K562 (cell line): ENCODE measurements around the gene FMNL3. TPM values are rescaled to one million over a fixed set of nuclear protein-coding genes. Genes with fewer than 3 reads are reported as not detected.

ENCODE experiments used
- CTCF ChIP-seq, 3 experiments: IDR thresholded peaks in 2 of 3; conservative IDR thresholded peaks in 1 of 3; 2 replicates each; pipeline ENCODE4 v1.5.1; 2011 to 2012; ENCODE audit warnings: low read length in 3 of 3, mild to moderate bottlenecking in 3 of 3, control low read depth in 2 of 3, improper control_type of control experiment in 1 of 3, inconsistent platforms in 1 of 3, low read depth in 1 of 3, mixed read lengths in 1 of 3, moderate library complexity in 1 of 3; ENCODE audit not compliant: insufficient read depth in 2 of 3
- ERF ChIP-seq: fragments of 450-650 bp; formaldehyde crosslinking; IDR thresholded peaks from 2 replicates; pipeline ENCODE4 v1.4.0; 2020; ENCODE audit warnings: mild to moderate bottlenecking, mixed read lengths
- ESRRA ChIP-seq: fragments of 450-650 bp; IDR thresholded peaks from 2 replicates; pipeline ENCODE4 v1.6.1; 2014; ENCODE audit warnings: low read depth, mild to moderate bottlenecking, moderate library complexity, borderline replicate concordance
- ETV6 ChIP-seq, 3 experiments: fragments of 150-350 bp in 1 of 3; sonication (generic) in 1 of 3; formaldehyde crosslinking in 1 of 3; IDR thresholded peaks; 2 replicates each; pipeline versions ENCODE4 v1.6.1 to v1.8.0; 2014 to 2022; ENCODE audit warnings: borderline replicate concordance in 2 of 3, low read depth in 2 of 3, antibody characterized with exemption in 1 of 3, low read length in 1 of 3, mild to moderate bottlenecking in 1 of 3, missing genetic modification reagents in 1 of 3
- FOS ChIP-seq: IDR thresholded peaks from 3 replicates; pipeline ENCODE4 v1.6.1; 2011; ENCODE audit not compliant: insufficient read length; ENCODE audit errors: extremely low read depth
- FOSL1 ChIP-seq: fragments of 200-800 bp; sonication (Bioruptor generic); conservative IDR thresholded peaks from 2 replicates; pipeline ENCODE4 v1.6.1; 2016; ENCODE audit warnings: missing genetic modification characterization, missing compliant biosample characterization
- FOXP1 ChIP-seq: sonication (generic); formaldehyde crosslinking; IDR thresholded peaks from 2 replicates; pipeline ENCODE4 v1.8.0; 2022; ENCODE audit warnings: mild to moderate bottlenecking, missing genetic modification reagents
- GABPB1 ChIP-seq: sonication (generic); formaldehyde crosslinking; IDR thresholded peaks from 2 replicates; pipeline ENCODE4 v1.8.0; 2022; ENCODE audit warnings: mild to moderate bottlenecking, missing genetic modification reagents
- GTF2F1 ChIP-seq: IDR thresholded peaks from 2 replicates; pipeline ENCODE4 v1.6.1; 2011; ENCODE audit warnings: low read depth, low read length, improper control_type of control experiment
- HDAC2 ChIP-seq: fragments of 450-650 bp; IDR thresholded peaks from 2 replicates; pipeline ENCODE4 v1.6.1; 2016; ENCODE audit warnings: mild to moderate bottlenecking
- LARP7 ChIP-seq: fragments of 450-650 bp; IDR thresholded peaks from 2 replicates; pipeline ENCODE4 v1.6.1; 2016
- MAX ChIP-seq: sonication (generic); formaldehyde crosslinking; IDR thresholded peaks from 2 replicates; pipeline ENCODE4 v1.9.0; 2022; ENCODE audit warnings: mild to moderate bottlenecking, missing genetic modification reagents
- MCM7 ChIP-seq, 2 experiments: fragments of 450-650 bp; IDR thresholded peaks; 2 replicates each; pipeline ENCODE4 v1.6.1; 2016 to 2018
- MYBL2 ChIP-seq, 2 experiments: fragments of 450-650 bp in 1 of 2; sonication (generic) in 1 of 2; formaldehyde crosslinking in 1 of 2; IDR thresholded peaks; 2 replicates each; pipeline versions ENCODE4 v1.6.1 to v1.8.1; 2017 to 2022; ENCODE audit warnings: borderline replicate concordance in 1 of 2, inconsistent platforms in 1 of 2, low read depth in 1 of 2, mild to moderate bottlenecking in 1 of 2, missing genetic modification reagents in 1 of 2, moderate library complexity in 1 of 2
- POLR2G ChIP-seq: fragments of 200-400 bp; formaldehyde crosslinking; IDR thresholded peaks from 2 replicates; pipeline ENCODE4 v1.6.1; 2017; ENCODE audit warnings: low read depth, mild to moderate bottlenecking, antibody characterized with exemption, low read length, moderate library complexity
- PPARD ChIP-seq: fragments of 250-450 bp; sonication (Bioruptor Pico); IDR thresholded peaks from 2 replicates; pipeline ENCODE4 v1.8.0; 2022; ENCODE audit warnings: inconsistent platforms, mild to moderate bottlenecking, moderate library complexity
- SUPT5H ChIP-seq: fragments of 450-650 bp; IDR thresholded peaks from 2 replicates; pipeline ENCODE4 v1.6.1; 2016
- ZBTB26 ChIP-seq: fragments of 450-650 bp; formaldehyde crosslinking; IDR thresholded peaks from 2 replicates; pipeline ENCODE4 v1.4.0; 2022; ENCODE audit warnings: missing genetic modification characterization
- ZEB2 ChIP-seq: fragments of 450-650 bp; IDR thresholded peaks from 2 replicates; pipeline ENCODE4 v1.6.1; 2016
- ZNF76 ChIP-seq: fragments of 250-450 bp; sonication (Bioruptor Pico); IDR thresholded peaks from 2 replicates; pipeline ENCODE4 v1.4.0; 2020; ENCODE audit warnings: mild to moderate bottlenecking, moderate library complexity, borderline replicate concordance
- polyA plus RNA-seq, 8 experiments: library from polyadenylated mRNA; depleted of rRNA in 4 of 8; stranded (reverse) in 5 of 8; unstranded in 3 of 8; fragments of >200 nt; fragmentation: Nextera tagmentation in 2 of 8; fragmentation: Illumina TruSeq in 1 of 8; extraction: Ambion mirVana in 2 of 8; extraction: Trizol in 1 of 8; gene quantifications; 2 replicates each; pipeline versions ENCODE4 v1.2.1 to v1.2.3, GENCODE V29; 2011 to 2014; ENCODE audit warnings: inconsistent platforms in 1 of 8, missing spikeins in 1 of 8
- total RNA-seq, 7 experiments: library from RNA; depleted of rRNA in 6 of 7; stranded (reverse); fragments of >200 nt in 6 of 7; fragmentation: Illumina TruSeq in 2 of 7; extraction: Trizol in 2 of 7; gene quantifications; 2 replicates each; pipeline versions ENCODE4 v1.2.1 to v1.2.3, GENCODE V29; 2011 to 2021; ENCODE audit warnings: low replicate concordance in 1 of 7
- TF ChIP-seq, protein P1 (sequence below): fragments of 250-450 bp; sonication (Bioruptor Pico); IDR thresholded peaks from 2 replicates; pipeline ENCODE4 v1.9.0; 2021; ENCODE audit warnings: mild to moderate bottlenecking

Gene FMNL3
- total and polyA plus RNA-seq, 9 of the 15 experiments (the other 6 are each of a cell fraction or from before 2014, with no cell fraction given): 0.49 to 14.4 (median 6.8) TPM

- no peak for TF ChIP-seq ETV6 (IDR thresholded peaks at IDR 0.05; ENCODE audit: borderline replicate concordance in 1 of 2, low read depth in 2 of 2, low read length in 1 of 2)
- TF ChIP-seq ETV6 (CRISPR knock-in tag; IDR thresholded peaks at IDR 0.05; ENCODE audit: borderline replicate concordance): no peak
- TF ChIP-seq ZNF76 (CRISPR knock-in tag): no peak
- peak; percentile 100 for TF ChIP-seq SUPT5H
- peak; percentile 90 for TF ChIP-seq FOS
- no peak for TF ChIP-seq FOSL1
- TF ChIP-seq ZEB2: 0 out of 2 replicates have a peak, but pooled peaks have one; percentile 33
- TF ChIP-seq HDAC2: peak; percentile 75
- peak; percentile 91 to 99 (median 96) for TF ChIP-seq CTCF (IDR thresholded peaks at IDR 0.05 in 2 of 3, conservative IDR thresholded peaks at IDR 0.05 in 1 of 3; ENCODE audit: insufficient read depth in 2 of 3, low read depth in 1 of 3, low read length in 3 of 3)
- TF ChIP-seq MYBL2 (IDR thresholded peaks at IDR 0.05; ENCODE audit: low read depth): peak; percentile 94
- TF ChIP-seq MYBL2 (CRISPR knock-in tag; IDR thresholded peaks at IDR 0.05; ENCODE audit: borderline replicate concordance): no peak
- peak; percentile 93 for TF ChIP-seq GABPB1
- no peak for TF ChIP-seq PPARD
- TF ChIP-seq, protein P1, sequence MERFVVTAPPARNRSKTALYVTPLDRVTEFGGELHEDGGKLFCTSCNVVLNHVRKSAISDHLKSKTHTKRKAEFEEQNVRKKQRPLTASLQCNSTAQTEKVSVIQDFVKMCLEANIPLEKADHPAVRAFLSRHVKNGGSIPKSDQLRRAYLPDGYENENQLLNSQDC (CRISPR knock-in tag): peak; percentile 93
- peak; percentile 80; the same call in 1 of the 2 replicates for TF ChIP-seq LARP7
- TF ChIP-seq ERF (CRISPR knock-in tag): peak; percentile 88
- 0 out of 2 replicates have a peak, but pooled peaks have one; percentile 34 for TF ChIP-seq GTF2F1
- peak; percentile 71; the same call in 1 of the 2 replicates for TF ChIP-seq ESRRA
- no peak for TF ChIP-seq MCM7 (IDR thresholded peaks at IDR 0.05)
- TF ChIP-seq POLR2G: peak; percentile 87
- peak; percentile 92; the same call in 1 of the 2 replicates for TF ChIP-seq ZBTB26 (CRISPR knock-in tag)
- TF ChIP-seq FOXP1 (CRISPR knock-in tag): peak; percentile 84; the same call in 1 of the 2 replicates
- TF ChIP-seq MAX (CRISPR knock-in tag): peak; percentile 7; the same call in 1 of the 2 replicates
Observed at GRCh38 chr12:49740930-49741881, 34.0 kb upstream of the FMNL3 start, which contains the start of gene TMBIM6 (continued).
